Embryonic facial prominence (tissue), 1 donor: ENCODE results near the gene GRID2.
A peak's percentile ranks its signal among the peaks of the same experiment; 100 is the strongest.
"Not testable (repeated sequence)": the region's sequence is repeated elsewhere in the genome, so short reads cannot be mapped to it uniquely, and the experiment has no call there.

Experiments used
- DNase-seq: peaks from one replicate; pipeline ENCODE4 v3.0.0-alpha.2; 2016; ENCODE audit errors: extremely low spot score

Gene GRID2

DNA sequence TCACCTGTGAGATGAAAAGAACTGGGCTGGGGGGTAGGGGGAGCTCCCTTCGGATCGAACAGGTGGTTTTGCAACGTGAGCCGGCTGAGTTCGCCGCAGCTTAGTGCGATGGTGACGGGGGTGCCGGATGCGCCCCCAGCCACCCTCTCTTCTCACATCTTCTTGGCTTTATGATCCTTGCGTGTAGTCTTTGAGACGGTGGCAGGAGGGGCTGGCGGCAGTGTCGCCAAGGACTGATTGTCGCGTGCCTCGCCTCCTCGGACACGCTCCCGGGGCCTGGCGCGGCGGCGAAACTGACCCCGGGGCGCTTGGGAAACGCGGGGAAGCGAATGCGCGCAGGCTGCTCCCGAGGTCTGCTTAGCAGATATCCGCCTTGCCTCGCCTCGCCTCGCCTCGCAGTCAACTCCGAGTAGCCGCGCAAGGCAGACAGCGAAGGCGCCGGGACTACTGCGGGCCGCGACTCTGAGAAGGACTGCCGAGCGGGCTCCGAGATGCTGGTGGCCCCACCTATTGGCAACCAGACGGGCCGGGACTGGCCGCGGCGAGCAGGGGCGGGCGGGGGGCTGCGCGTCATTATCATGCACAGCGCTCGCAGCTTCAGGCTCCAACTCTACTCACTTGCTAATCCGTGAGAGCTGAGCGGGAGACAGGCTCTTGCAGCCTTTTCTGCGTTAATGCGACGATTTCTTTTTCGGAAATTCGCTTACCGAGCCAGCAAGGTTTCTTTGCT, 1.5 kb downstream of the GRID2 start:
- peak; percentile 32 for DNase-seq

DNA sequence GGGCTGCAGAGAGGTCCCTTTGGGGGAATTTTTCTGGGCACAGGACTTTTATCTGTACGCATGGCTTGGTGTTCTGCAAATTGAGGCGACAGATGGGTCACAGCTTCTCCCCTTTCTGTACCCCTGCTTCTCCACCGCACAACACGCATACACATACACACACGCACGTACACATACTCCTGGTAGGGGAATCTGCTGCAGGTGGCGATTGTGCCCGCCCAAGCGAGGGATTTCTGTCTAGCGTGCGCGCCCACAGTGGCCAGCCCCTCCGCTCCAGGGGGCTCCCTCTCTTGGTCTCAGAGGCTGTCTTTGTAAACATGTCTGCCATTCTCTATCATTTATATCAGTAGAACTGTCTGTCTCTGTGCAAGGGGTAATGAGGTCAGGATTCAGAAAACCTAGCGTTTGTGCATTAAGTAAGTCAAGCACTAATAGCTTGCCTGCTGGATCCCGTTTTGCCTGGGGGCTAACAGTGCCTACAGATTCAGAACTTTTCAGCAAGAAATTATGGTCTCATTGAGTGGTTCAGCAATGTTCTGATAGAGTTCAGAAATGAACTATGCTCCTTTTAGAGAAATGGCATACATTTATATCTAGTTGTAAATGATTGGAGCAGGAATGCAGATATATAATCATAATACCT, 2.2 kb downstream of the GRID2 start:
- DNase-seq: no peak

DNA sequence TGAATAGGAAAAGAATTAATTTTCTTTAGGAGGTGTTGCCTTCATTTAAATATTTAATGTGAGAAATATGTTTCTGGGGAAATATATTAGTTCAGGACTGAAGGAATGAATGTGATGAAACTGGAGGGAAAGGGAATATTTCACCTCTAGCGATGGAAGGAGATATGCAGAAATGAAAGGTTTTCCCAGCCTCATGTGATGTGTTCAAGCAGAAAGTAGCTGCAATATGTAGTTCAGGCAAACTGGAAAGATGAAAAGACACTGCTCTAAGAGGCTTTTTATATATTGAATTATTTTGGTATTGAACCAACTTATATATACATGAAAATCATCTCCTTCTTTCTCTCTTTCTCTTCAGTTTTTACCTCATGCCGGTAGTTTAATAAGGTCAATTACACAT, 3.4 kb downstream of the GRID2 start:
- no peak for DNase-seq

DNA sequence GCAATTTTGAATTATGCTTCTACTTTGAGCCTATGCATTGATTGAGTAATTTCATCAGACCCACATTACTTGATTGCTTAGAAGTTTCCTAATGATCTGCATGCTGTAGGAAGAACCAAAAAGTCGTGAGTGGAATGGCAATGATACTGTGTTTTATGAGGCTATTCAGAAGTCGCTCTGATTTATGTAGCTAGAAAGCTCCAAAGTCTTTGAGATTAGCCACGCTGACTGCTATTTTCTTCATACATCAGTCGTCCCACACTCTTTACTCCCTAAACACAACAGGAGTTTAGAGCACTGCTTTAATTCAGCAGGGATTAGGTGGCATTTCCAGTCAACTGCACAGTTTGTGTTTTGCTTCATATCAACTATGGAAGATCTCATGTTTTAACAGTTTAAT, 4.1 kb downstream of the GRID2 start:
- DNase-seq: no peak

DNA sequence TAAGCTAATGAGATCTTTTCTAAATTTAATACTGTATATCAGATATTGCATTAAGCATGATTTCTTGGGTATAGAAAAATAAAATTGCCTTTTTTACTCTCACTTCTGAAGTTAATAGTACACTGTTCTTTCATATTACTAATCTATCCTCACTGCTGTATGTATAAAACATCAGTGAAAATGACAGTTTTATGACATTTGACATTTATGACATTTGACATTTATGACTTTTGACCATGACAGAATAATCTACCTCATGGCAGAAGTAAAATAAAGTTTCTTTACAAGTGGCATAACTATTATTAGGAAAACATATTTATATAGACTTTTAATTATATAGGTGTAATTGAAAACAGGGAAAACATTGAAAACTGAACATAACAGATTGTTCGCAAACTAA, 13.3 kb downstream of the GRID2 start:
- DNase-seq: no peak

DNA sequence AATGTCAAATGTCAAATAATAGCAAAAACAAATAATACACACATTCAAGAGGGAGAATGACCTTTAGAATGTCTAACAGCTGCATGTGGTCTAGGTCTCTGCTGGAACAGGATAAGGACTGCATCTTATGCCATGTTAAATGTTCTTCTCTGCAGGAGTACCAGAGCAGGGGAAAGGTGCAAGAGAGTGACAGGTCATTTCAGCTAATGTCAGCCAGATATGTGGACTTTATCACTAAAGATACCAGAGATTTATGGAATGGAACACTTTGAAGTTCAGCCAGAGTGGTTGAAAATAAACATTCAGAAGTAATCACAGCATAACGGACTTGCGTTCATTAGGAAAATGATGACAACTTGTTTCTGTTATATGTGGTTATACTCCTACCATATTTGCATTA, 24.3 kb downstream of the GRID2 start:
- no peak for DNase-seq

DNA sequence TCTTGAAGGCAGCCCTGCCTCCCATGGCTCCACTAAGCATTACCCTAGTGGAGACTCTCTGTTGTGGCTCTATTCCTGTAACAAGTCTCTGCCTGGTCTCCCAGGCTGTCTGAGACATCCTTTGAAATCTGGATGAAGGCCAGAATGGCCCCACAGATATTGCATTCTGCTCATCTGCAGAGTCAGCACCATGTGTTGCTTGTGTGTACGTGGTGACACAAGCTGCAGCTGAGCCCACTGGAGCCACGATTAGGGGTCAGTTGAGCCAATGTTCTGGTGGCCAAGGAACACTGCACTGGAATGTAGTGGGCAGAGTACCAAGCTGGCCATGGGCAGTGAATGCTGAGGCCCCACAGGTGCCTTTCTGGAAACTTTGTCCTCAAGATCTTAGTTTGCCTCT, 29.2 kb downstream of the GRID2 start:
- no peak for DNase-seq

DNA sequence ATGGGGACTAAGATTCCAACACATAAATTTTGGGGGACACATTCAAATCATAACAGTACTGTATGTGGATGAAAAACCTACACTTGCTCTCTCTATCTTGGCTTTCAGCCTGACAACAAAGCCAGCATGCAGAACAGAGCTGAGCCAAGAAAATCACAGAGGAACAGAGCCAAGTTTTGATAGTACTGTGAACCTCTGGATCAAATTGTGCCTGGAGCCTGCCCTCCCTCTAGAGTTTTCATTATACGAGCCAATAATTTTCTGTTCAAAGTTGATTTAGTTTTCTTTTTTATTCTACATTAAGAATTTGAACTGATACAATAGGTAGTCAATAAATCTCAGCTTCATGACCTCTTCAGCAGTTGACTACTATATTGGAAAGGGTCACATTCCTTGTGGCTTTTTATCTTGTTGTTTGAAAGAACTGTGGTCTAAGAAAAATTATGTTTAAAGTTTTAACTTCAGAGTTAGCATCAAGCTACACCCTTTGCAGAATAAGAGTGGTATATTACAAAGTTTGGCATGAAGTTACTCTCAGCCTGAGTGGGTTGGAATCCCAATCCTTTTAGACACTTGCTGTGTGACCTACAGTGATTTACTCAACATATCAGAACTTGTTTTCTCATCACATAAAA, 31.1 kb downstream of the GRID2 start:
- peak; percentile 30 for DNase-seq

DNA sequence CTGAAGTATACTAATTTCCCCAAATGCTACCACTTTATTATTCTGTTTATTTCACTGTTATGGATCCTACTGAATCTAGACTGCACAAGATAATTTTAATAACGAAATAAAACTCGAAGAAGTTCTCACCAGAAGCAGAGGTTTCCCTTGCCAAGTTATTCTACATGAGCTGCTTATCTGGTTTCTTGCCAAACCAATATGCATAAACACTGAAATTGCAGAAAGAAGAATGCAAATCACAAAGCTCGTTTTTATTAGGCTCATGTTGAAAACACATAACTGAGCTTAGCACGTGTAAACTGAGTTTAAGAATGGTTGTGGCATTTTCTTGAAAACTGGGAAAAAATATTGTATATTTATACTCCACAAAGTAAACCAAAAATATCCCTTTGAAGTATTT, 35.9 kb downstream of the GRID2 start:
- DNase-seq: no peak

DNA sequence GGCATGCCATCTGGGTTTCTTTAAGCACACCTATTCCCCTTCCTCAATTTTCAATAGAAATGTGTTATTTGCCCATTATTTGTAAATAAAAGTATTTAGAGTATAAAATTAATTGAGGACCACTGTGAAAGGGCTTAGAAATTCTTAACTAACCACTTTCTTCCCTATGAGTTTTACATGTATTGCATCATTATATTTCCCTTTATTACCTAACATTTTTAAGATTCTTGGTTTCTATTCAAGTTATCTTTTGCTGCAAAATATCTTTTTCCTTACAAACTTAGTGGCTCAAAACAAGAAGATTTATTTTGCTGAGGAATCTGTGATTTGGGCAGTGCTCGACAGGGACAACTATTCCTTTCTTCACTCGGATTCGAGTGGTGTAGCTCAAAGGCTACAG, 40.5 kb downstream of the GRID2 start:
- DNase-seq: no peak

DNA sequence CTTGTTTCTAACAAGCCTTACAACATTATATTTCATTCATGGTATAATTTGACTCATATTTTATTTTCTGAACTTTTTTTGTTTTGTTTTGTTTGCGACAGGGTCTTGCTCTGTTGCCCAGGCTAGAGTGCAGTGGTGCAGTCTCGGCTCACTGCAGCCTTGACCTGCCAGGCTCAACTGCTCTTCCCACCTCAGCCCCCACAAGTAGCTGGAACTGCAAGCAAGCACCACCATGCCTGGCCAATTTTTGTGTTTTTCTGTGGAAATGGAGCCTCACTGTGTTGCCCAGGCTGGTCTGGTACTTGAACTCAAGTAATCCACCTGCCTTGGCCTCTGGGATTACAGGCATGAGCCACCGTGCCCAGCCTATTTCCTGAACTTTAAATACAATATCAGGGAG, 42.5 kb downstream of the GRID2 start:
- DNase-seq: no peak

DNA sequence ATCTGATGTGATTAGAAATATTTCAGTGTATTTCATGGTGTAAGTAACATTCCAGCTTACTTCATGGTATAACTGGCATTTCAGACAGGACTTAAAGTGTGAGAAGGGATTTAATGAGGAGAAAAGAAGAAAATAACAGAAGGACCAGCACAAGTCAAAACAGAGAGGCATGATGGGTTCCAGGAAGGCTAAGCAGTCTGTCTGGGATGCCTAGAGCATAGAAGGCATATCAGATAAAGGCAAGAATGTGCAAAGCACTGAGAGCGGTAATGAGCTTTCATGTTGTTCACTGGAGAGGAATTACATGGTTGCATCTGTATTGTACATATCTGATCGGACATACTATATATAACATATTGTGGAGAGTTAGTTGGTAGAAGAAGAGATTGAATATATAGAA, 54.2 kb downstream of the GRID2 start:
- DNase-seq: no peak

DNA sequence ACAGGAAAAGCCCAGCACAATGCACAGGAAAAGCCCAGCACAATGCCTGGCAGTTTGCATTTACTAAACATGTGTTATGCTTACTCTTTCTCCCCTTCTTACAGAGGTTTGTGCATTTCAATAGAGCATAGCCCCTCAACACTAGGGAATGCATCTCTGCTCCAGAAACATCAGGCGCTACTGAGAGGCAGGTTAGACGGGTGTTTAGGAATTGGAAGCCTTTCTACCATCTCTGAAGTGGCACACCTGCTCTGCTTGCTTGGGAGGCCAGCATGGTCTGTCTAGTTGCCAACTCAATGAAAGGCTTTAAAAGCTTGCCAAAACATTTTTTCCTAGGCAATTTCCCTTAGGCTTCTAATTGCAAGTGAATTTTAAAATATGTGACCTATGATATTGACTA, 55.7 kb downstream of the GRID2 start:
- no peak for DNase-seq

DNA sequence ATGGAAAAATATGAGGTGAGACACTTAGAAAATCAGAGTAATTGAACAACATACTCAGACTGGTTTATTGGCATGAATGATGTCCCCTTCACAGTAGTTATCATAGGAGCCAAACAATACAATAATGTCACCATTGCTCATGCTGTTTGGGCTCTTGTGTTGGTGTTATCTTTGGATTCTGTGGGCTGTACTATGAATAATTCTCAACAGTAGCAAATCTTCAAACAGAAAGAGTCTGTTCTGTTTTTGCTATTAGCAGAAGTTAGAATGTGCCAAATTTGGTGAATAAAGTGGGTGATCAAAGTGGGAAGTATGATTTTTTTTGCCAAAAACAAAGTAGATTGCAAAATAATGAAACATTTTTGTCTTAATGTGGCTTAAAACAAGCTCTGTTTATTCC, 58.3 kb downstream of the GRID2 start:
- no peak for DNase-seq

DNA sequence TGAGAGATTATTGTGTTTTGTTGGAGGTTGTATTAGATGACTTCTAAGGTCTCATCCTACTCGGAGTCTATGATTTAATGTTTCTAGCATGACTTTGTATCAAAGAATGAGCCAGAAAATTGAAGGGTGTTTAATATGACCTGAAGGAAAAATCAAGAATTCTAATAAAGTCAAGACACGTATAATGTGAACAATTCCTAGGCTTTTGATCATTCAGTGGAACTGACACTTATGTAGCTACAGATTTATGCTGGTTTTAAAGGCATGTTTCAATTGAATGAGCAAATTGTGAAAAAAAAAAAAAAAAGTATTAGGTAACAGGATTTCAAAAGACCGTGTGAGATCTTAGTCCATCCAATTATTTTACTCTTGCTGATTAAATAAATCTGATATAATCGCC, 64.9 kb downstream of the GRID2 start:
- no peak for DNase-seq

DNA sequence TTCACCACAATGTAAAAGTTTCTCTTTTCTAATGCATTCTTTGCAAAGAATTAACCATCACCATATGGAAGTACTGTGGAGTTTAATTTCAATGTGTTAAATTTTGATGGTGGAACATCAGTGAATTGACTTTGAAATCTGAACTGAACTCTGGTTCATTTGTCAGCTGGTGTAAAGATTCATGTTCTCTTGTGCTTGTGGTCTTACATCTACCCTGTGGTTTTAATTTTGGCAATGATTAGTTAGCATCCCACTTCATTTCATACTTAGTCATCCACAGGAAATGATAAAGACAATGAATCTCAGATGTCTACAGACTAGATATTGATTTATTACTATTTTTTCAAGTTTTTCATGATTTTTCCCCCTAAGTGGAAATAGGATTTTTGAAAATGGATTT, 77.8 kb downstream of the GRID2 start:
- DNase-seq: no peak

DNA sequence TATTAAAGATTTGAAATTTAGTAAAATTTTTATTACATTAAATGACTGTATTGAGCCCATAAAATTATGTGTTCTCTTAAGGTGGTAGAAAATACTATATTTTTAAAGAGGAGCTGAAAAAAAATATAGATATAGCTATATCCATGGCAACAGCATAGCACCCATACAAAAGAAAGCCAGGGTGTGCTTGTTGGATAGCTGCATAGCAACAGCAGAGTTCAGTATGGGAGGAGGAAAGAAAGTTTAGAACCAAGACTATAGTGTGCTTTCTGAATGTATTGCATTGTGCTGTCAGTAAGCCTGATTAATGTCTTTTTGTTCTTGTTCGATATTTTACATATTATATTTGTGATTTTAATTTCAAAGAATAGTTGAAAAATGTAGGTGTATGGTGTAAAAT, 78.4 kb downstream of the GRID2 start:
- DNase-seq: no peak

DNA sequence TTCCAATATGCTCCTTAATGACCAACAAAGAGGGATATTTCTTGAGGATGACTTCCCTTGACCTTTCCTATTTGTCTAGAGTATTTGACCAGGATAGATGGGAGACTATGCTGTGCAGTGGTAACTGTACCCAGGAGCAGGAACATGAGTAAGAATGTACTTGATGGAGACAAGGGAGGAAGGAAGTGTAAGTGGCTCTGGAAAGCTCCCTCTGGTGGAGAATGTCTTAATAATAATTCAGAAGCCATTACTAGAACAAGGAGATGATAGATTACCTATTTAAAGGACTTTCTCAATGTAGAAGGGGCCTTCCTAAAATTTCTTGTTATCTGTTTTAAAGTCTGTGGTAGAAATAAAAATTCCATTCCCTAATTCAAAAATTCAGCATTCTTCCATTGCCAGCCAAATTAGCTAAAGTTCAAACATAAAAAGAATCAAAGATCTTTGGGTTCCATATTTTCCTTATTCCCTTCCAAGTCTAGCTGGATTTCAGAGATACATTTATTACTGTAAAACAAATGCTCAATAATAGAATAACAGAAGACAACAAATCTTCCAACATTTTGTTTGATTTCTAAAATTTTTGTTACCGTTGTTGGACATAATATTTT, 83.8 kb downstream of the GRID2 start:
- no peak for DNase-seq

DNA sequence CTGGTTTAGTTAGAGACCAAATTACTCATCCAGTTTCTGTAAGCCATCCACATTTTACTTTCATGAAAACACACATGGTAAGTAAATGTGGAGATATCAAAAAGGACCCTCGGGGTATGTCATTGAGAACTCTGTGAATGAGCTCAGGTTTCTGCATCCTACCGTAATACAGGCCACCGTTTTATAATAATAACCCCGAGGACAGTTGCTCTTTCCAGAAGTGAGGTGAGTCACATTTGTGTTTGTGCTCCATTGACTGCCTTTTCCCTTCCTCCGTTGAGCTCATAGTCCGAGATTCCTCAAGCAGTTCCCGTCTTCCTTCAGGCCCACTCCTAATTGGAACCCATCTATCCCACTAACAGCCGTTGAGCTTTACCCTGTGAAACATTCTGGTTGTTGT, 95.3 kb downstream of the GRID2 start:
- DNase-seq: no peak

DNA sequence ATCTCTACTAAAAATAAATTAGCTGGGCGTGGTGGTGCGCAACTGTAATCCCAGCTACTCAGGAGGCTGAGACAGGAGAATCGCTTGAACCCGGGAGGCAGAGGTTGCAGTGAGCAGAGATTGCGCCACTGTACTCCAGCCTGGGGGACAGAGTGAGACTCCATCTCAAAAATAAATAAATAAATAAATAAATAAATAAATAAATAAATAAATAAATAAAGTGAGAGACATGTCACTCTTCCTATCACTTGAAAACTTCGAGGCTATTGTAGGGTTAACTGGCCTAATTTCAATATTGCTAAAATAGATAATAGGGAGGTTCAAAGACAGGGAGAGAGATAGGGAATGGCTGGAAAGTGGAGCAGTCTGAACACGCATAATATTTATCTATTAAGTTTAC, 99.8 kb downstream of the GRID2 start:
- not testable (repeated sequence) for DNase-seq

DNA sequence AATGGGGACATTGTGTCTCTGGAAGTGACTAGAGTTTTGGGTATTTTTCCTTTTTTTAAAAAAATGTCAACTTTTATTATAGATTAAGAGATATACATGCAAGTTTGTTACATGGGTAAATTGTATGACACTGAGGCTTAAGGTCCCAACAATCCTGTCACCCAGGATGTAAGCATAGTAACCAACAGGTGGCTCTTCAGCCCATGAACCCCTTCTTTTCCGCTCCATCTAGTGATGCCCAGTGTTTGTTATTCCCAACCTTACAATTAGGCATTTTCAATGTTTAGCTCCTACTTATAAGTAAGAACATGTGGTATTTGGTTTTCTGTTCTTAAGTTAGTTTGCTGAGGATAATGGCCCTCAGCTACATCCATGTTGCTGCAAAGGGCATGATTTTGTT, 102.7 kb downstream of the GRID2 start:
- no peak for DNase-seq

DNA sequence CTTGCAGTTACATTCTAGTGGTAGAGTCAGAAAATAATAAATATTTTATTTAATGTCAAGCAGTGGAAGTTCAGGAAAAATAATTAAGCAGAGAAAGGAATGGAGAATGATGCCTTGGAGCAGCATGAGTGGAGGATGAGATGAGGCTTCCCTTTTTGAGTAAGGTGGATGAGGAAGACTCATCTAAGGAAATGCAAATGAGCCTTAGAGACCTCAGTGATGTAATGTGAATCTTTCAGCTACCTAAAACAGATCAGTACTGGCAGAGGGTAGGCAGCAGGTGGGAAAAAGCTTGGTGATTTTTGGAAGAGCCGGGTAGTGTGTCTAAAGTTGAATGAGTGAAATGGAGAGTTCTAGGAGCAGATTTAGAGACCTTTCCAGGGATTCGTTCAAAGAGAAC, 118.2 kb downstream of the GRID2 start:
- no peak for DNase-seq

DNA sequence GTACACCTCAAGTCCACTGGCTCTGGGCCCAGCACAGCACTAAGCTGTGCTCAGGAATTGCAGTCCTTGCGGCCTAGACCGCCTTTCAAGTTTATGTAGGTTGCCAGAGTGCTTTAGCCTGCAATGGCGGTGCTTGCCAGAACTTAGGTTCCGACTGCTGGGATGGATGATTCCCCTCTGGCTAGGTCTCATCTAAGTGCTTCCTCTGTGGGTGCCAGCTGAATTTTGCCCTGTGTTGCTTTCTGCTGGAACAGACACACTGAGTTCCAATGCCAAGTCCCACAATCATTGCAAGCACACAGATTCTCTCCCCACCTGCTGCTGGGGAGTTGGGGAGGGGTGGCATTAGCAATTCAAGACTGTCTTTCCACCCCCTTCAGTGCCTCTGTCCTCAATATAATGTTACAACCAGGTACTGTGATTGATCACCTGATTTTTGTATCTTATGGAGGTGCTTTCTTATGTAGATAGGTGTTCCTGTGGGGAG, 129.5 kb downstream of the GRID2 start:
- DNase-seq: no peak
